WTC11 (cell line): ENCODE results near the gene MTFP1. TPM values are rescaled to one million over a fixed set of nuclear protein-coding genes. Genes with fewer than 3 reads are reported as not detected.

Source experiments
- ATAC-seq: fragments of 200-7000 bp; cut with Tn5 transposase; 2 replicates; pipeline ENCODE4 v1.10.0; 2021; ENCODE audit warnings: mild to moderate bottlenecking, moderate library complexity
- CTCF ChIA-PET: fragments of 300-600 bp; sonication (Branson Sonifier 250); formaldehyde crosslinking; loops from one replicate; lab custom pipeline; 2021; ENCODE audit warnings: antibody characterized with exemption; lab: Charles Lee
- POLR2A ChIA-PET: fragments of 350-600 bp; sonication (Branson Sonifier 250); formaldehyde crosslinking; loops from one replicate; lab custom pipeline; 2021; ENCODE audit warnings: antibody characterized with exemption; lab: Charles Lee
- DNase-seq: peaks from one replicate; pipeline ENCODE4 v3.0.0; 2021; ENCODE audit warnings: low spot score
- H3K27ac Mint-ChIP-seq: 2 replicates; pipeline ENCODE4 v1.8.0; 2021; ENCODE audit warnings: mixed read lengths
- H3K27me3 Mint-ChIP-seq: 2 replicates; pipeline ENCODE4 v1.8.0; 2021; ENCODE audit warnings: low read depth, mild to moderate bottlenecking, moderate library complexity, mixed read lengths
- H3K36me3 Mint-ChIP-seq: 2 replicates; pipeline ENCODE4 v1.8.0; 2021; ENCODE audit warnings: mixed read lengths
- H3K4me1 Mint-ChIP-seq: 2 replicates; pipeline ENCODE4 v1.8.0; 2022; ENCODE audit warnings: mixed read lengths
- H3K4me3 Mint-ChIP-seq: 2 replicates; pipeline ENCODE4 v1.8.0; 2021; ENCODE audit warnings: mild to moderate bottlenecking, moderate library complexity, mixed read lengths
- H3K9me3 Mint-ChIP-seq: 2 replicates; pipeline ENCODE4 v1.8.0; 2021; ENCODE audit warnings: mixed read lengths
- AR ChIP-seq: fragments of 250-450 bp; sonication (Bioruptor Pico); IDR thresholded peaks from 2 replicates; pipeline ENCODE4 v1.9.0; 2021; ENCODE audit warnings: mild to moderate bottlenecking
- CREM ChIP-seq: sonication (generic); formaldehyde crosslinking; IDR thresholded peaks from 2 replicates; pipeline ENCODE4 v1.8.1; 2022; ENCODE audit warnings: mild to moderate bottlenecking, missing genetic modification reagents, moderate library complexity
- E2F4 ChIP-seq: sonication (generic); formaldehyde crosslinking; IDR thresholded peaks from 2 replicates; pipeline ENCODE4 v1.8.1; 2022; ENCODE audit warnings: low read depth, mild to moderate bottlenecking, moderate library complexity, missing genetic modification reagents, borderline replicate concordance
- ELF4 ChIP-seq: sonication (generic); formaldehyde crosslinking; IDR thresholded peaks from 2 replicates; pipeline ENCODE4 v1.8.1; 2022; ENCODE audit warnings: low read depth, mild to moderate bottlenecking, moderate library complexity, missing genetic modification reagents
- ETV6 ChIP-seq: sonication (generic); formaldehyde crosslinking; IDR thresholded peaks from 2 replicates; pipeline ENCODE4 v1.8.1; 2022; ENCODE audit warnings: mild to moderate bottlenecking, missing genetic modification reagents
- JAZF1 ChIP-seq: fragments of 250-450 bp; sonication (Bioruptor Pico); IDR thresholded peaks from 2 replicates; pipeline ENCODE4 v1.9.0; 2021; ENCODE audit warnings: moderate library complexity, mild to moderate bottlenecking, inconsistent platforms
- MLX ChIP-seq: sonication (generic); formaldehyde crosslinking; IDR thresholded peaks from 2 replicates; pipeline ENCODE4 v1.8.1; 2023; ENCODE audit warnings: mild to moderate bottlenecking, missing genetic modification reagents, moderate library complexity
- OVOL2 ChIP-seq: fragments of 250-450 bp; sonication (Bioruptor Pico); IDR thresholded peaks from 2 replicates; pipeline ENCODE4 v1.9.0; 2021; ENCODE audit warnings: mild to moderate bottlenecking, borderline replicate concordance
- RELA ChIP-seq: sonication (generic); formaldehyde crosslinking; IDR thresholded peaks from 2 replicates; pipeline ENCODE4 v1.8.1; 2022; ENCODE audit warnings: missing genetic modification reagents, mild to moderate bottlenecking, borderline replicate concordance
- ZMAT4 ChIP-seq: fragments of 250-450 bp; sonication (Bioruptor Pico); IDR thresholded peaks from 2 replicates; pipeline ENCODE4 v1.9.0; 2021; ENCODE audit warnings: mild to moderate bottlenecking
- ZNF138 ChIP-seq: sonication (generic); formaldehyde crosslinking; conservative IDR thresholded peaks from 2 replicates; pipeline ENCODE4 v1.8.1; 2022; ENCODE audit warnings: mild to moderate bottlenecking, moderate library complexity, missing genetic modification reagents
- ZNF219 ChIP-seq: sonication (generic); formaldehyde crosslinking; IDR thresholded peaks from 2 replicates; pipeline ENCODE4 v1.8.0; 2023; ENCODE audit warnings: missing genetic modification reagents, mild to moderate bottlenecking, borderline replicate concordance
- total RNA-seq: library from RNA; stranded (reverse); gene quantifications from 3 replicates; pipeline ENCODE4 v1.2.3, GENCODE V29; 2021

Gene MTFP1
- total RNA-seq, 1 experiment from 2014 or later = 75.0 TPM

- TF ChIP-seq AR (CRISPR knock-in tag) (no peak), ZNF219 (no peak), E2F4 (no peak), RELA (no peak), MLX (CRISPR knock-in tag) (no peak), JAZF1 (CRISPR knock-in tag) (no peak)
- TF ChIP-seq, all 79 proteins: peak for 0
These were observed 11.6 kb upstream of the MTFP1 start (continued) for GRCh38 chr22:30413745-30414524.

- DNase-seq = no peak
These were observed 11.0 kb upstream of the MTFP1 start for GRCh38 chr22:30414525-30415047.

More at GRCh38 chr22:30414525-30415047, 11.0 kb upstream of the MTFP1 start:
- Mint-ChIP-seq H3K9me3 (no peaks in the 10 kb centered on the region), H3K36me3 (peaks cover 40% of the 10 kb centered on the region), H3K4me3 (no peak overlapping the region), H3K4me1 (no peaks in the 10 kb centered on the region), H3K27ac (no peak overlapping the region), H3K27me3 (no peaks in the 10 kb centered on the region)
- ChIA-PET CTCF (interaction anchor here (1.5 to 4.5 kb wide), 2 partner anchors 11 to 22 kb away, joined by 3 to 21 read pairs; partner anchors contain the start of gene MTFP1), POLR2A (interaction anchor here (0.6 to 0.9 kb wide), 3 partner anchors 11 to 429 kb away, joined by 3 to 4 read pairs (median 4); no protein-coding TSS in a partner anchor)
- no peak for TF ChIP-seq ZMAT4 (CRISPR knock-in tag)
- no peak for TF ChIP-seq ETV6 (CRISPR knock-in tag)
- no peak for TF ChIP-seq ELF4 (CRISPR knock-in tag)
- no peak for TF ChIP-seq CREM (CRISPR knock-in tag)
- no peak for TF ChIP-seq ZNF138 (CRISPR knock-in tag)
- TF ChIP-seq AR (CRISPR knock-in tag) = no peak
- no peak for TF ChIP-seq OVOL2 (CRISPR knock-in tag)
- ATAC-seq = no peak
